Activated B cell treated with CpG ODN at 0.5 μM for 24 hours (primary cell): ENCODE results near the gene TRIM63. TPM values are rescaled to one million over a fixed set of nuclear protein-coding genes. Genes with fewer than 3 reads are reported as not detected.

Experiments
- ATAC-seq: fragments of 200-7000 bp; cut with Tn5 transposase; one replicate; pipeline ENCODE4 v1.10.0; 2021; ENCODE audit warnings: low read depth, mild to moderate bottlenecking, moderate library complexity
- CTCF ChIA-PET: fragments of 350-600 bp; sonication (Branson Sonifier 250); formaldehyde crosslinking; loops from one replicate; lab custom pipeline; 2021; ENCODE audit warnings: antibody characterized with exemption; lab: Charles Lee
- POLR2A ChIA-PET: fragments of 350-600 bp; sonication (Branson Sonifier 250); formaldehyde crosslinking; loops from one replicate; lab custom pipeline; 2021; ENCODE audit warnings: antibody characterized with exemption; lab: Charles Lee
- DNase-seq: peaks from one replicate; pipeline ENCODE4 v3.0.0; 2022
- H3K27ac Mint-ChIP-seq: one replicate; pipeline ENCODE4 v1.8.0; 2020; ENCODE audit warnings: mixed read lengths
- H3K27me3 Mint-ChIP-seq: one replicate; pipeline ENCODE4 v1.8.0; 2021; ENCODE audit warnings: mixed read lengths
- H3K36me3 Mint-ChIP-seq: one replicate; pipeline ENCODE4 v1.8.0; 2021; ENCODE audit warnings: low read depth, mixed read lengths
- H3K4me1 Mint-ChIP-seq: one replicate; pipeline ENCODE4 v1.8.0; 2021; ENCODE audit warnings: mixed read lengths
- H3K4me3 Mint-ChIP-seq: one replicate; pipeline ENCODE4 v1.8.0; 2020; ENCODE audit warnings: mild to moderate bottlenecking, mixed read lengths
- H3K9me3 Mint-ChIP-seq: one replicate; pipeline ENCODE4 v1.8.0; 2020; ENCODE audit warnings: mixed read lengths
- intact Hi-C: fragments of 100-400 bp; cut with micrococcal nuclease; formaldehyde crosslinking; loops from one replicate; pipeline ENCODE4 v1.15.1; 2024
- total RNA-seq: library from RNA; stranded (reverse); gene quantifications from 2 replicates; pipeline ENCODE4 v1.2.3, GENCODE V29; 2022
- TF ChIP-seq, protein P1 (sequence below): fragments of 200-600 bp; IDR thresholded peaks from one replicate; pipeline ENCODE4 v1.8.0; 2022; ENCODE audit warnings: antibody characterized with exemption, mild to moderate bottlenecking

The TRIM63 gene
- total RNA-seq, 1 donor from 2014 or later: not detected

GRCh38 chr1:26099780-26100179, 32.4 kb upstream of the TRIM63 start:
- Mint-ChIP-seq H3K4me3 (no peak overlapping the region), H3K27me3 (peaks cover 12% of the 10 kb centered on the region), H3K27ac (no peak overlapping the region), H3K4me1 (no peaks in the 10 kb centered on the region), H3K9me3 (no peaks in the 10 kb centered on the region), H3K36me3 (no peaks in the 10 kb centered on the region)
- TF ChIP-seq, protein P1, sequence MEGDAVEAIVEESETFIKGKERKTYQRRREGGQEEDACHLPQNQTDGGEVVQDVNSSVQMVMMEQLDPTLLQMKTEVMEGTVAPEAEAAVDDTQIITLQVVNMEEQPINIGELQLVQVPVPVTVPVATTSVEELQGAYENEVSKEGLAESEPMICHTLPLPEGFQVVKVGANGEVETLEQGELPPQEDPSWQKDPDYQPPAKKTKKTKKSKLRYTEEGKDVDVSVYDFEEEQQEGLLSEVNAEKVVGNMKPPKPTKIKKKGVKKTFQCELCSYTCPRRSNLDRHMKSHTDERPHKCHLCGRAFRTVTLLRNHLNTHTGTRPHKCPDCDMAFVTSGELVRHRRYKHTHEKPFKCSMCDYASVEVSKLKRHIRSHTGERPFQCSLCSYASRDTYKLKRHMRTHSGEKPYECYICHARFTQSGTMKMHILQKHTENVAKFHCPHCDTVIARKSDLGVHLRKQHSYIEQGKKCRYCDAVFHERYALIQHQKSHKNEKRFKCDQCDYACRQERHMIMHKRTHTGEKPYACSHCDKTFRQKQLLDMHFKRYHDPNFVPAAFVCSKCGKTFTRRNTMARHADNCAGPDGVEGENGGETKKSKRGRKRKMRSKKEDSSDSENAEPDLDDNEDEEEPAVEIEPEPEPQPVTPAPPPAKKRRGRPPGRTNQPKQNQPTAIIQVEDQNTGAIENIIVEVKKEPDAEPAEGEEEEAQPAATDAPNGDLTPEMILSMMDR: no peak
- no peak for ATAC-seq
- DNase-seq: no peak
- ChIA-PET CTCF (interaction anchor here (1.4 to 7.5 kb wide), 2 partner anchors 44 to 51 kb away, joined by 3 to 126 read pairs; no protein-coding TSS in a partner anchor), POLR2A (no interaction called here)
- intact Hi-C loops: no loop called here

DNA sequence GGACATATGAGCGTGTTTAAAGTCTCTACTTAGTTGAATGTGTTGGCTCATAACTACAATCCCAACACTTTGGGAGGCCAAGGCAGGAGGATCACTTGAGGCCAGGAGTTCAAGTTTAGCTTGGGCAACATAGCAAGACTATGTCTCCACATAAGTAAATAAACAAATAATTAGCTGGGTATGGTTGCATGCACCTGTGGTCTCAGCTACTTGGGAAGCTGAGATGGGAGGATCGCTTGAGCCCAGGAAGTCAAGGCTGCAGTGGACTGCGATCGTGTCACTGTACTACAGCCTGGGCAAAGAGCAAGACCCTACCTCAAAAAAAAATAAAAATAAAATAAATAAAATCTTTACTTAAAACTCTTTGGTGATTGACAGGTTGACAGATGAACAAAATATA, 31.2 kb upstream of the TRIM63 start:
- CTCF ChIA-PET: interaction anchor here (7.5 kb wide), 1 partner anchor 46 kb away, joined by 126 read pairs; no protein-coding TSS in a partner anchor
- no peak overlapping the region for H3K27ac Mint-ChIP-seq
- TF ChIP-seq, protein P1: no peak
- H3K4me1 Mint-ChIP-seq: no peaks in the 10 kb centered on the region
- intact Hi-C loops: no loop called here
- H3K36me3 Mint-ChIP-seq: no peaks in the 10 kb centered on the region
- H3K9me3 Mint-ChIP-seq: no peaks in the 10 kb centered on the region
- POLR2A ChIA-PET: no interaction called here
- no peak overlapping the region for H3K4me3 Mint-ChIP-seq
- peaks cover 12% of the 10 kb centered on the region for H3K27me3 Mint-ChIP-seq
- no peak for DNase-seq
- no peak for ATAC-seq

GRCh38 chr1:26097696-26098095, 30.3 kb upstream of the TRIM63 start:
- TF ChIP-seq, protein P1: no peak
- H3K4me3 Mint-ChIP-seq: no peak overlapping the region
- no peak for DNase-seq
- no peaks in the 10 kb centered on the region for H3K36me3 Mint-ChIP-seq
- no peak for ATAC-seq
- no peaks in the 10 kb centered on the region for H3K9me3 Mint-ChIP-seq
- no peaks in the 10 kb centered on the region for H3K4me1 Mint-ChIP-seq
- ChIA-PET POLR2A (no interaction called here), CTCF (interaction anchor here (1.5 kb wide), 1 partner anchor 9 kb away, joined by 5 read pairs; no protein-coding TSS in a partner anchor)
- intact Hi-C loops: no loop called here
- H3K27me3 Mint-ChIP-seq: peaks cover 9% of the 10 kb centered on the region
- H3K27ac Mint-ChIP-seq: no peak overlapping the region

- ChIA-PET CTCF (no interaction called here), POLR2A (no interaction called here)
- no peak overlapping the region for H3K4me3 Mint-ChIP-seq
- H3K27ac Mint-ChIP-seq: no peak overlapping the region
- no peaks in the 10 kb centered on the region for H3K36me3 Mint-ChIP-seq
- ATAC-seq: no peak
- intact Hi-C loops: no loop called here
- DNase-seq: no peak
- no peaks in the 10 kb centered on the region for H3K4me1 Mint-ChIP-seq
- H3K9me3 Mint-ChIP-seq: no peaks in the 10 kb centered on the region
- TF ChIP-seq, protein P1: no peak
- H3K27me3 Mint-ChIP-seq: peaks cover 12% of the 10 kb centered on the region
Observed at GRCh38 chr1:26096471-26096870, 29.0 kb upstream of the TRIM63 start.

GRCh38 chr1:26094677-26095383, 27.4 kb upstream of the TRIM63 start:
- TF ChIP-seq, protein P1: no peak
- intact Hi-C loops: no loop called here
- ChIA-PET POLR2A (no interaction called here), CTCF (no interaction called here)
- Mint-ChIP-seq H3K36me3 (no peaks in the 10 kb centered on the region), H3K4me1 (no peaks in the 10 kb centered on the region), H3K4me3 (no peak overlapping the region), H3K27me3 (peaks cover 22% of the 10 kb centered on the region), H3K27ac (no peak overlapping the region), H3K9me3 (no peaks in the 10 kb centered on the region)
- DNase-seq (no peak), ATAC-seq (no peak)
